Fibroblast of gingiva (primary cell): ENCODE results near the gene HOXB8.

ENCODE experiments used
- DNase-seq: peaks from one replicate; pipeline ENCODE4 v3.0.0-alpha.2; 2011; ENCODE audit warnings: low read depth

The HOXB8 gene

GRCh38 chr17:48583708-48584222, 31.3 kb downstream of the HOXB8 start:
- DNase-seq: no peak

- DNase-seq: no peak
Observed at GRCh38 chr17:48582750-48583069, 32.4 kb downstream of the HOXB8 start.

- DNase-seq: no peak
Observed at GRCh38 chr17:48579760-48580554, 35.1 kb downstream of the HOXB8 start.

- DNase-seq: no peak
Observed at GRCh38 chr17:48579471-48579759, 35.7 kb downstream of the HOXB8 start.

- DNase-seq: no peak
Observed at GRCh38 chr17:48578616-48579470, 36.2 kb downstream of the HOXB8 start.

- no peak for DNase-seq
Observed at GRCh38 chr17:48577946-48578615, 37.0 kb downstream of the HOXB8 start, which contains the start of gene HOXB4. Gene HOXB4 (minus strand): TSS chr17:48578350. CDS start chr17:48578319, 31 bp downstream.

- DNase-seq: no peak
Observed at GRCh38 chr17:48577330-48577945, 37.7 kb downstream of the HOXB8 start.

GRCh38 chr17:48576479-48577309, 38.4 kb downstream of the HOXB8 start:
- DNase-seq: no peak

- DNase-seq: no peak
Observed at GRCh38 chr17:48575673-48576478, 39.2 kb downstream of the HOXB8 start.

- DNase-seq: no peak
Observed at GRCh38 chr17:48575066-48575582, 40.0 kb downstream of the HOXB8 start.

- DNase-seq: no peak
Observed at GRCh38 chr17:48574505-48575065, 40.5 kb downstream of the HOXB8 start.

- DNase-seq: no peak
Observed at GRCh38 chr17:48571826-48572417, 43.2 kb downstream of the HOXB8 start.

- DNase-seq: no peak
Observed at GRCh38 chr17:48571024-48571818, 43.9 kb downstream of the HOXB8 start.

- no peak for DNase-seq
Observed at GRCh38 chr17:48570325-48571023, 44.6 kb downstream of the HOXB8 start.

- DNase-seq: no peak
Observed at GRCh38 chr17:48569674-48570324, 45.3 kb downstream of the HOXB8 start.

- DNase-seq: no peak
Observed at GRCh38 chr17:48569240-48569582, 45.9 kb downstream of the HOXB8 start.

GRCh38 chr17:48568499-48569239, 46.4 kb downstream of the HOXB8 start:
- DNase-seq: no peak
